Activated CD4-positive, alpha-beta T cell treated with anti-CD3 and anti-CD28 coated beads, Interleukin-2, amount 10 ng/mL, durations not matched to agents 24 days and 14 days (primary cell): ENCODE results near the gene ZNF526. TPM values are rescaled to one million over a fixed set of nuclear protein-coding genes. Genes with fewer than 3 reads are reported as not detected.

Experiments used
- DNase-seq: peaks from one replicate; pipeline ENCODE4 v3.0.0; 2022
- H3K27ac Mint-ChIP-seq: one replicate; pipeline ENCODE4 v1.8.0; 2022; ENCODE audit warnings: mild to moderate bottlenecking, mixed read lengths
- H3K27me3 Mint-ChIP-seq: one replicate; pipeline ENCODE4 v1.8.0; 2022; ENCODE audit warnings: mixed read lengths
- H3K36me3 Mint-ChIP-seq: one replicate; pipeline ENCODE4 v1.8.0; 2022; ENCODE audit warnings: low read depth, mild to moderate bottlenecking, mixed read lengths
- H3K4me1 Mint-ChIP-seq: one replicate; pipeline ENCODE4 v1.8.0; 2021; ENCODE audit warnings: mixed read lengths
- H3K4me3 Mint-ChIP-seq: one replicate; pipeline ENCODE4 v1.8.0; 2022; ENCODE audit warnings: mild to moderate bottlenecking, moderate library complexity, mixed read lengths
- H3K9me3 Mint-ChIP-seq: one replicate; pipeline ENCODE4 v1.8.0; 2021; ENCODE audit warnings: mixed read lengths
- intact Hi-C: fragments of 100-400 bp; cut with micrococcal nuclease; formaldehyde crosslinking; loops from one replicate; pipeline ENCODE4 v1.15.1; 2023
- total RNA-seq: library from RNA; stranded (reverse); gene quantifications from 2 replicates; pipeline ENCODE4 v1.2.3, GENCODE V29; 2022

The ZNF526 gene
- total RNA-seq, 1 donor from 2014 or later = 19.0 TPM

- H3K27ac Mint-ChIP-seq = peak overlapping the region; percentile 64
These were observed 35.7 kb upstream of the ZNF526 start for GRCh38 chr19:42184401-42184861.

GRCh38 chr19:42185277-42185676, 34.8 kb upstream of the ZNF526 start:
- peak overlapping the region; percentile 34 for H3K4me3 Mint-ChIP-seq
- H3K4me1 Mint-ChIP-seq = peaks cover 46% of the 10 kb centered on the region
- peaks cover 6% of the 10 kb centered on the region for H3K27me3 Mint-ChIP-seq
- intact Hi-C loops = loop anchor here (2.0 kb wide), 1 partner anchor 14 kb away; no protein-coding TSS in a partner anchor
- H3K36me3 Mint-ChIP-seq = no peaks in the 10 kb centered on the region
- no peaks in the 10 kb centered on the region for H3K9me3 Mint-ChIP-seq
- H3K27ac Mint-ChIP-seq = peak overlapping the region; percentile 62
- DNase-seq = peak; percentile 83

More at GRCh38 chr19:42184401-42184861, 35.7 kb upstream of the ZNF526 start:
- Mint-ChIP-seq H3K4me1 (peaks cover 42% of the 10 kb centered on the region), H3K36me3 (no peaks in the 10 kb centered on the region), H3K9me3 (no peaks in the 10 kb centered on the region), H3K4me3 (peak overlapping the region; percentile 21), H3K27me3 (peaks cover 14% of the 10 kb centered on the region)
- DNase-seq = peak; percentile 91
- intact Hi-C loops = loop anchor here (1.0 to 2.0 kb wide), 3 partner anchors 14 to 76 kb away; no protein-coding TSS in a partner anchor

- peaks cover 50% of the 10 kb centered on the region for H3K4me1 Mint-ChIP-seq
- H3K27ac Mint-ChIP-seq = no peak overlapping the region
These were observed 31.4 kb upstream of the ZNF526 start for GRCh38 chr19:42188665-42189064.

GRCh38 chr19:42189133-42189532, 31.0 kb upstream of the ZNF526 start:
- intact Hi-C loops = no loop called here
- DNase-seq = no peak
- Mint-ChIP-seq H3K4me1 (peaks cover 48% of the 10 kb centered on the region), H3K9me3 (peaks cover 5% of the 10 kb centered on the region), H3K36me3 (peaks cover 13% of the 10 kb centered on the region), H3K4me3 (no peak overlapping the region), H3K27me3 (no peaks in the 10 kb centered on the region), H3K27ac (no peak overlapping the region)

More at GRCh38 chr19:42188665-42189064, 31.4 kb upstream of the ZNF526 start:
- H3K9me3 Mint-ChIP-seq = peaks cover 3% of the 10 kb centered on the region
- intact Hi-C loops = no loop called here
- H3K36me3 Mint-ChIP-seq = peaks cover 10% of the 10 kb centered on the region
- no peaks in the 10 kb centered on the region for H3K27me3 Mint-ChIP-seq
- DNase-seq = no peak
- no peak overlapping the region for H3K4me3 Mint-ChIP-seq

GRCh38 chr19:42191330-42191729, 28.8 kb upstream of the ZNF526 start:
- Mint-ChIP-seq H3K36me3 (peaks cover 21% of the 10 kb centered on the region), H3K4me3 (no peak overlapping the region), H3K9me3 (peaks cover 7% of the 10 kb centered on the region), H3K4me1 (peaks cover 36% of the 10 kb centered on the region), H3K27me3 (no peaks in the 10 kb centered on the region), H3K27ac (peak overlapping the region; percentile 46)
- intact Hi-C loops = no loop called here
- DNase-seq = no peak

- Mint-ChIP-seq H3K27me3 (no peaks in the 10 kb centered on the region), H3K9me3 (peaks cover 7% of the 10 kb centered on the region), H3K27ac (no peak overlapping the region), H3K36me3 (peaks cover 26% of the 10 kb centered on the region), H3K4me3 (no peak overlapping the region), H3K4me1 (peaks cover 36% of the 10 kb centered on the region)
- DNase-seq = no peak
- intact Hi-C loops = no loop called here
These were observed 28.3 kb upstream of the ZNF526 start for GRCh38 chr19:42191855-42192254.

- Mint-ChIP-seq H3K9me3 (peaks cover 7% of the 10 kb centered on the region), H3K4me3 (no peak overlapping the region), H3K27me3 (no peaks in the 10 kb centered on the region), H3K4me1 (peaks cover 41% of the 10 kb centered on the region), H3K27ac (no peak overlapping the region), H3K36me3 (peaks cover 33% of the 10 kb centered on the region)
- no peak for DNase-seq
- intact Hi-C loops = no loop called here
These were observed 26.8 kb upstream of the ZNF526 start for GRCh38 chr19:42193294-42193693.

GRCh38 chr19:42193706-42194105, 26.4 kb upstream of the ZNF526 start:
- H3K36me3 Mint-ChIP-seq = peaks cover 36% of the 10 kb centered on the region
- intact Hi-C loops = no loop called here

GRCh38 chr19:42196011-42197001, 23.8 kb upstream of the ZNF526 start:
- DNase-seq = no peak
- Mint-ChIP-seq H3K4me1 (peaks cover 60% of the 10 kb centered on the region), H3K27me3 (no peaks in the 10 kb centered on the region), H3K9me3 (peaks cover 7% of the 10 kb centered on the region), H3K36me3 (peaks cover 47% of the 10 kb centered on the region), H3K4me3 (no peak overlapping the region), H3K27ac (peak overlapping the region; percentile 34)
- intact Hi-C loops = no loop called here

More at GRCh38 chr19:42193706-42194105, 26.4 kb upstream of the ZNF526 start:
- no peak for DNase-seq
- no peaks in the 10 kb centered on the region for H3K27me3 Mint-ChIP-seq
- peaks cover 43% of the 10 kb centered on the region for H3K4me1 Mint-ChIP-seq
- no peak overlapping the region for H3K4me3 Mint-ChIP-seq
- peaks cover 7% of the 10 kb centered on the region for H3K9me3 Mint-ChIP-seq
- no peak overlapping the region for H3K27ac Mint-ChIP-seq

- intact Hi-C loops = no loop called here
- peak; percentile 76 for DNase-seq
- Mint-ChIP-seq H3K4me1 (peaks cover 62% of the 10 kb centered on the region), H3K9me3 (peaks cover 7% of the 10 kb centered on the region), H3K4me3 (peak overlapping the region; percentile 47), H3K27ac (peak overlapping the region; percentile 30), H3K27me3 (no peaks in the 10 kb centered on the region), H3K36me3 (peaks cover 54% of the 10 kb centered on the region)
These were observed 22.7 kb upstream of the ZNF526 start for GRCh38 chr19:42197375-42197817.

GRCh38 chr19:42198676-42199439, 21.3 kb upstream of the ZNF526 start:
- no peaks in the 10 kb centered on the region for H3K27me3 Mint-ChIP-seq
- DNase-seq = peak; percentile 94
- peaks cover 54% of the 10 kb centered on the region for H3K36me3 Mint-ChIP-seq
- H3K27ac Mint-ChIP-seq = peak overlapping the region; percentile 87
- intact Hi-C loops = loop anchor here (1.0 to 2.0 kb wide), 4 partner anchors 14 to 126 kb away; partner anchors contain the start of genes MEGF8 and ZNF526
- peaks cover 4% of the 10 kb centered on the region for H3K9me3 Mint-ChIP-seq
- peak overlapping the region; percentile 80 for H3K4me3 Mint-ChIP-seq
- peaks cover 73% of the 10 kb centered on the region for H3K4me1 Mint-ChIP-seq

GRCh38 chr19:42199440-42200115, 20.5 kb upstream of the ZNF526 start:
- Mint-ChIP-seq H3K27ac (peak overlapping the region; percentile 87), H3K9me3 (no peaks in the 10 kb centered on the region)

More at GRCh38 chr19:42199440-42200115, 20.5 kb upstream of the ZNF526 start:
- Mint-ChIP-seq H3K4me1 (peaks cover 76% of the 10 kb centered on the region), H3K27me3 (no peaks in the 10 kb centered on the region), H3K36me3 (peaks cover 57% of the 10 kb centered on the region), H3K4me3 (peak overlapping the region; percentile 80)
- DNase-seq = peak; percentile 93
- intact Hi-C loops = loop anchor here (1.0 to 2.0 kb wide), 5 partner anchors 15 to 126 kb away; partner anchors contain the start of genes DEDD2, MEGF8 and ZNF526
